Testis (tissue), 2 donors: ENCODE measurements around the gene KCNG2.

Source experiments
- POLR2A ChIP-seq: fragments of 450-650 bp; IDR thresholded peaks from one replicate; pipeline ENCODE4 v1.6.1; 2017; ENCODE audit warnings: antibody characterized with exemption, mild to moderate bottlenecking, moderate library complexity
- TF ChIP-seq, protein P1 (sequence below), 3 experiments: fragments of 450-650 bp in 2 of 3; fragments of 200-600 bp in 1 of 3; sonication (generic) in 1 of 3; IDR thresholded peaks; one replicate each; pipeline ENCODE4 v1.5.1; 2016 to 2019; ENCODE audit warnings: antibody characterized with exemption in 3 of 3, mild to moderate bottlenecking in 2 of 3, moderate library complexity in 1 of 3

DNA sequence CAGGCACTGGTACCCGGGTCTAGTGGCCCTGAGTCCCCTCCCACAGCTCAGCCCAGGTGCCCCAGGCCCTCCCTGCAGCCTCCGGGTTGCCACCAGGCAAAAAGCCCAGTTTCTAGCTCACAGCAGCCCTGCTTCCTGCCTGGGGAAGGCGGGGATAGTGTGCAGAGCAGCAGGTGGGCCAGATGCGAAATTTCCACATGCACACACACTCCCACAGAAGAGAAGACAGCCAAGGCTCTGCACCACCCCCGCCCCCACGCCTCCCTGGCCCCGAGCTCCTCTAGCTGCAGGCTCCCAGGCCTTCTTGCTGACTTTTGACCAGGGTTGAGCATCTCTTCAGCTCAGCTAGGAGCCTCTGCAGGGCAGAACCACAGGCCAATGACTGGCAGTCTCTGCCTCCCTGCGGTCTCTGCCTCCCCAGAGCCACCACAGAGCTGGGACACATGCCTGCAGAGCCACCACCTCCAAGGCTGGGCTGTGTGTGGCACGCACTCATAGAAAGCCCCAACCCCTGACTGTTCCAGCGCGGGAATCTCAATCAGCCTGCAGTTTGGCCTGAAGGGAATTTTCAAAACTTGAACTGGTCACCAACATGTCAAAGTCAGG lies 146.5 kb downstream of the KCNG2 start:
- TF ChIP-seq, protein P1, sequence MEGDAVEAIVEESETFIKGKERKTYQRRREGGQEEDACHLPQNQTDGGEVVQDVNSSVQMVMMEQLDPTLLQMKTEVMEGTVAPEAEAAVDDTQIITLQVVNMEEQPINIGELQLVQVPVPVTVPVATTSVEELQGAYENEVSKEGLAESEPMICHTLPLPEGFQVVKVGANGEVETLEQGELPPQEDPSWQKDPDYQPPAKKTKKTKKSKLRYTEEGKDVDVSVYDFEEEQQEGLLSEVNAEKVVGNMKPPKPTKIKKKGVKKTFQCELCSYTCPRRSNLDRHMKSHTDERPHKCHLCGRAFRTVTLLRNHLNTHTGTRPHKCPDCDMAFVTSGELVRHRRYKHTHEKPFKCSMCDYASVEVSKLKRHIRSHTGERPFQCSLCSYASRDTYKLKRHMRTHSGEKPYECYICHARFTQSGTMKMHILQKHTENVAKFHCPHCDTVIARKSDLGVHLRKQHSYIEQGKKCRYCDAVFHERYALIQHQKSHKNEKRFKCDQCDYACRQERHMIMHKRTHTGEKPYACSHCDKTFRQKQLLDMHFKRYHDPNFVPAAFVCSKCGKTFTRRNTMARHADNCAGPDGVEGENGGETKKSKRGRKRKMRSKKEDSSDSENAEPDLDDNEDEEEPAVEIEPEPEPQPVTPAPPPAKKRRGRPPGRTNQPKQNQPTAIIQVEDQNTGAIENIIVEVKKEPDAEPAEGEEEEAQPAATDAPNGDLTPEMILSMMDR (IDR thresholded peaks at IDR 0.05), result no peak
- no peak for TF ChIP-seq POLR2A
